MM.1S (cell line): ENCODE measurements around the gene PLA2G2D.

Source experiments
- DNase-seq: peaks from one replicate; pipeline ENCODE4 v3.0.0-alpha.2; 2015
- H2AFZ ChIP-seq: fragments of 300-600 bp; sonication (generic); 2 replicates; pipeline ENCODE4 v1.6.0; 2016; ENCODE audit warnings: antibody characterized with exemption, low read length
- H3F3A ChIP-seq: fragments of 300-600 bp; sonication (generic); 2 replicates; pipeline ENCODE4 v1.6.1; 2016; ENCODE audit warnings: mild to moderate bottlenecking, antibody characterized with exemption, low read length, moderate library complexity, mixed read lengths; ENCODE audit not compliant: insufficient read depth
- H3K27ac ChIP-seq: fragments of 300-600 bp; sonication (generic); 2 replicates; pipeline ENCODE4 v1.5.1; 2016; ENCODE audit warnings: mild to moderate bottlenecking, low read length
- H3K27me3 ChIP-seq: fragments of 300-600 bp; sonication (generic); replicated peaks from 2 replicates; pipeline ENCODE4 v1.6.0; 2016; ENCODE audit warnings: low read length; ENCODE audit not compliant: insufficient read depth
- H3K36me3 ChIP-seq: fragments of 300-600 bp; sonication (generic); replicated peaks from 2 replicates; pipeline ENCODE4 v1.6.1; 2016; ENCODE audit warnings: mild to moderate bottlenecking, low read length, mixed read lengths; ENCODE audit not compliant: insufficient read depth
- H3K4me1 ChIP-seq: fragments of 300-600 bp; sonication (generic); 2 replicates; pipeline ENCODE4 v1.6.1; 2016; ENCODE audit warnings: low read length, mixed read lengths
- H3K4me2 ChIP-seq: fragments of 300-600 bp; sonication (generic); 2 replicates; pipeline ENCODE4 v1.6.0; 2016; ENCODE audit warnings: low read depth, low read length
- H3K4me3 ChIP-seq: fragments of 300-600 bp; sonication (generic); 2 replicates; pipeline ENCODE4 v1.5.1; 2016; ENCODE audit warnings: low read length, mixed read lengths
- H3K79me2 ChIP-seq: fragments of 300-600 bp; sonication (generic); 2 replicates; pipeline ENCODE4 v1.6.1; 2016; ENCODE audit warnings: mixed run types, low read length, mixed read lengths
- H3K9ac ChIP-seq: fragments of 300-600 bp; sonication (generic); 2 replicates; pipeline ENCODE4 v1.6.1; 2016; ENCODE audit warnings: low read length, mixed read lengths
- H3K9me2 ChIP-seq: fragments of 300-600 bp; sonication (generic); replicated peaks from 2 replicates; pipeline ENCODE4 v1.6.1; 2016; ENCODE audit warnings: mild to moderate bottlenecking, low read length, mixed read lengths; ENCODE audit not compliant: insufficient read depth
- H3K9me3 ChIP-seq: fragments of 300-600 bp; sonication (generic); replicated peaks from 2 replicates; pipeline ENCODE4 v1.6.1; 2016; ENCODE audit warnings: mild to moderate bottlenecking, low read length, mixed read lengths; ENCODE audit not compliant: insufficient read depth
- H4K20me1 ChIP-seq: fragments of 300-600 bp; sonication (generic); 2 replicates; pipeline ENCODE4 v1.6.1; 2016; ENCODE audit warnings: mild to moderate bottlenecking, low read length, moderate library complexity, mixed read lengths; ENCODE audit not compliant: insufficient read depth
- CTCF ChIP-seq: fragments of 300-600 bp; sonication (generic); IDR thresholded peaks from 2 replicates; pipeline ENCODE4 v1.5.1; 2016; ENCODE audit warnings: antibody characterized with exemption, low read length, mixed read lengths
- EZH2 ChIP-seq: fragments of 300-600 bp; sonication (generic); optimal IDR thresholded peaks from 2 replicates; pipeline ENCODE3; 2017; ENCODE audit warnings: low read depth, mild to moderate bottlenecking, antibody characterized with exemption, low read length, mixed read lengths
- EZH2phosphoT487 ChIP-seq: fragments of 300-600 bp; sonication (generic); IDR thresholded peaks from 2 replicates; pipeline ENCODE4 v1.6.1; 2018; ENCODE audit warnings: antibody characterized with exemption, low read length

Gene PLA2G2D

GRCh38 chr1:20126806-20127440 lies 7.6 kb upstream of the PLA2G2D start:
- H2AFZ ChIP-seq, result no peak overlapping the region
- 0 out of 2 replicates have a peak, but pooled peaks cover 7% of the 10 kb centered on the region for H3K4me1 ChIP-seq
- TF ChIP-seq EZH2phosphoT487 (no peak), CTCF (no peak), EZH2 (no peak)
- no peaks in the 10 kb centered on the region for H4K20me1 ChIP-seq
- DNase-seq, result no peak
- no peaks in the 10 kb centered on the region for H3F3A ChIP-seq
- no peak overlapping the region for H3K9ac ChIP-seq
- H3K36me3 ChIP-seq, result no peaks in the 10 kb centered on the region
- no peak overlapping the region for H3K4me2 ChIP-seq
- H3K9me3 ChIP-seq, result no peaks in the 10 kb centered on the region
- H3K4me3 ChIP-seq, result no peak overlapping the region
- no peaks in the 10 kb centered on the region for H3K79me2 ChIP-seq
- H3K9me2 ChIP-seq, result no peaks in the 10 kb centered on the region
- H3K27me3 ChIP-seq, result peaks cover under 1% of the 10 kb centered on the region; the same call in 1 of the 2 replicates
- no peak overlapping the region for H3K27ac ChIP-seq

- Histone ChIP-seq H3K4me3 (no peak overlapping the region), H3K4me1 (0 out of 2 replicates have a peak, but pooled peaks cover 7% of the 10 kb centered on the region), H3F3A (no peaks in the 10 kb centered on the region), H3K4me2 (no peak overlapping the region), H4K20me1 (no peaks in the 10 kb centered on the region), H3K27ac (no peak overlapping the region), H3K79me2 (no peaks in the 10 kb centered on the region), H3K9me2 (no peaks in the 10 kb centered on the region), H3K27me3 (peaks cover 7% of the 10 kb centered on the region; the same call in 1 of the 2 replicates), H3K36me3 (no peaks in the 10 kb centered on the region), H2AFZ (no peak overlapping the region), H3K9me3 (no peaks in the 10 kb centered on the region), H3K9ac (no peak overlapping the region)
- DNase-seq, result no peak
- TF ChIP-seq CTCF, result no peak
- TF ChIP-seq EZH2phosphoT487, result no peak
- TF ChIP-seq EZH2, result no peak
These were observed 6.9 kb upstream of the PLA2G2D start for GRCh38 chr1:20126041-20126805.

- Histone ChIP-seq H3K27ac (no peak overlapping the region), H2AFZ (no peak overlapping the region), H3K4me2 (no peak overlapping the region), H3K9me3 (no peaks in the 10 kb centered on the region), H3K36me3 (no peaks in the 10 kb centered on the region), H3K79me2 (no peaks in the 10 kb centered on the region), H3K9ac (no peak overlapping the region), H4K20me1 (no peaks in the 10 kb centered on the region), H3K27me3 (peaks cover 13% of the 10 kb centered on the region), H3K4me3 (no peak overlapping the region), H3K9me2 (no peaks in the 10 kb centered on the region), H3F3A (no peaks in the 10 kb centered on the region), H3K4me1 (0 out of 2 replicates have a peak, but pooled peaks cover 7% of the 10 kb centered on the region)
- no peak for DNase-seq
- TF ChIP-seq EZH2 (no peak), EZH2phosphoT487 (no peak), CTCF (no peak)
These were observed 5.8 kb upstream of the PLA2G2D start for GRCh38 chr1:20125100-20125499.
